Skeletal muscle cell (primary cell): Measurements from ENCODE around the gene GPR153.

Source experiments
- DNase-seq: peaks from one replicate; pipeline ENCODE4 v3.0.0-alpha.2; 2010; ENCODE audit warnings: low read depth
- H3K4me3 ChIP-seq: 2 replicates; pipeline ENCODE4 v1.5.1; 2011; ENCODE audit warnings: low read depth, mild to moderate bottlenecking, control low read depth, low read length, moderate library complexity

GPR153 gene

DNA sequence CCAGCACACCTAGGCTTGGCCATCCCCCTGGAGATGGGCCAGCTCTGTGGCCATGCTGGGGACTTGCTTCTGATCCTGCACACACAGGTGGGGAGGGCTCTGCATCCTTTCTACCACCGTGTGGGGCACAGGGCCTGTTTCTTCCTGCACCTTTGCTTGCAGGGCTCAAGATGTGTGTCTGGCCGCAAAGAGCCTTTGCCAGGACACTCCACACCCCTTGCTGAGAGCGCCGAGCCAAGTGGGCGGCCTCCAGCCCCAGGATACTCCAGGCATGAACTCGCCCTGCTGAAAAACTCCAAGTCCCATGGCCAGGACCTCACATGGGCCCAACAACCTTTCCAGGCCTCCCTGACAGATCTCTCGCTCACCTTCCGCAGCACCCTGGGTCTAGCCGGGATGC is 11.6 kb upstream of the GPR153 start:
- DNase-seq: no peak

DNA sequence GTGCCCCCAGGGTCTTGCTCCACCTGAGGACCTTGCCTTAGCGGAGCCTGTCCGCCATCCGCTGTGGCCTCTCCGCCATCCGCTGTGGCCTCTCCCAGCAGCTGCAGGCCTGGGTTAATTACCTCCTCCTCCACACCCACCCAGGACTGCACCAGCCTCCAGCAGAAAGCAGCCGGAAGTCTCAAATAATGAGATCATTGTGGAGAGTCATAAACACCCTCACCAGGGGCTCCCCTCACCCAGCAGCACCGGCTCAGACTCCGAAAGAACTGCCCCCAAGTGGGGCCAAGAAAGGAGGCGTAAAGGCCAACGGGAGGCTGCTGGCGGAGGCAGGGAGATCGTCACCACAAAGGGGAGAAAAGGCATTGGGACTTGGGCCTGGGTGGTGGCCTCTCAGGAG is 10.7 kb upstream of the GPR153 start:
- DNase-seq: no peak
- H3K4me3 ChIP-seq: no peak overlapping the region

More for the DNA sequence above, 11.6 kb upstream of the GPR153 start:
- H3K4me3 ChIP-seq: no peak overlapping the region

DNA sequence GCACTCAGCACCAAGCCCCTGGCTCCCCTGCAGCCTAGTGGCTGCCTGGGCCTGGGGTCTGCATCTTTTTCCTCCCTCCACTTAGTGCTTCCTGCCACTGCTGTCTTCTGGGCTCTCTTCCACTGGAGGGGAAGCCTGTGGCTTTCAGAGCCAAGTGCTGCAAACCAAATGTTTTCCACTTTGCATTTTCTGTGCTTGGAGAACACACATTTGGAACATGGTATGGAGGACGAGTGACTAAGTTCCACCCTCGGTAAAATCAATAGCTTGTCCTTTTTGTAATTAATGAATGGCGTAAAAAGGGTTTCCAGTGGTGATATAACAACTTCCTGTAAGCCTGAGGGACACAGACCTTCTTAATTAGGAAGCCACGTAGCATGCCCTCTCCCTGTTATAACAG is 10.1 kb upstream of the GPR153 start:
- H3K4me3 ChIP-seq: no peak overlapping the region
- no peak for DNase-seq

DNA sequence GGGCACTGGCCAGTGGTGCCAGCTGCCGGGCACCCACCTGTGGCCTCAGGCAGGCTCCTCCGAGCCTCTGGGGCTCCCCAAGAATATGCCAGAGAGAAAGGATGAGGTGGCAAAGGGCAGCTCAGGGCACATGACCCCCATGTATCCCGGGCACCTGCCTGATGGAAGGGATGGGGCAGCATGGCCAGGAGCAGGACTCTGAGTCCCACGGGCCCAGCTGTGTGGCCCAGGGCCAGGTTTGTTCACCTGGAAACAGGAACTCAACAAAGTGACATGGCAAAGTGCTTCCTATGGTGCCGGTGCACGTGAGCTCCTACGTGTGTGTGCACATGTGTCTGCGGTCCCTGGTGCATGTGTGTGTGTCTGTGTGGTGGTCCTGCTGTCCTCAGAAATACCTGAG is 9.5 kb upstream of the GPR153 start:
- DNase-seq: no peak
- H3K4me3 ChIP-seq: no peak overlapping the region

DNA sequence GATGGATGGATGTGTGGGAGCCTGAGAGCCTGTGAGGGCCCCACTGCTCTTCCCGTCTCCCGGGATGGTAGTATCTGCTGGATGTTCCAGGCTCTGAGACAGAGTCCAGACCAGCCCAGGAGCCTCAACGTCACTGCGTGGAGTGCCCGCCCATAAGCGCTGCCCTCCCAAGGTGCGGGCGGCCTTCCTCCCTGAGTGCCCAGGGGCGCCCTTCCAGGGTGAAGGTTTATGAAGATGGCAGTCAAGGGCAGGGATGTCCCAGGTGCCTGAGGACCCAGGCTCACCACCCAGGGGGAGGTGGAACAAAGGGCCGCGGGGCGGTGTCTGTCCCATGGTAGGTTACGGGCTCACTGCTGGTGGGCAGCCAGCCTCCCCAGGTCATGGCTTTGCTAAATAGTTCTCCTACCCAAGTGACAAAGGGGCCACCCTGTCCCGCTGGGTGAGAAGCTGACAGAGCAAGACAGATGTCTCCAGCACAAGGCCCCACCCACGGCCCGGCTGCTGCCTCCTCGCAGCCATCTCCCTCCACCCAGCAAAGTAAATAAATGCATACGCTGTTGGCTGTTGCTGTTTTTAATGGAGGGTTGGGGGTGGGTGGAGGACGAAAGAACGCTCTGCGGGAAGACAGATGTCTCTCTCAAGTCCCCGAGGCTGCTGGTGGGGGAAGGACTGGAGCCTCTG is 9.0 kb upstream of the GPR153 start:
- no peak overlapping the region for H3K4me3 ChIP-seq
- no peak for DNase-seq

DNA sequence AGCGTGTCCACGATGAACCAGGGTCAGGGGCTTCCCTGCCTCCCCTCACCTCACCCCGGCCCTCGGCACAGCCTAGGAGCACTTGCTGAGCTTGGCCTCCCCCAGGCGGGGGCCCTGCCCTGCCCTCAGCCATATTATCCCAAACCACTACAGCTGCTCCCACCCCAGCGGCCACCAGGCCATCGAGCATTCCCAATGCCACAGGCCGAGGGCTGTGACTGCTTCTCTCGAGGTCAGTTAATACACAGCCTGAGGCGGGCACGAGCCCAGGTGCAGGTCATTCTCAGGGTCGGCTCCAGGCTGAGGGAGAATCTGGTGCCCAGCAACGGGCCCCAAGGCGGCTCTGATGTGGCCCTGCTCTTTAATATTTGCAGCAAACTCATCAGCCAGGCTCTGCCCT is 8.4 kb upstream of the GPR153 start:
- H3K4me3 ChIP-seq: no peak overlapping the region
- no peak for DNase-seq

DNA sequence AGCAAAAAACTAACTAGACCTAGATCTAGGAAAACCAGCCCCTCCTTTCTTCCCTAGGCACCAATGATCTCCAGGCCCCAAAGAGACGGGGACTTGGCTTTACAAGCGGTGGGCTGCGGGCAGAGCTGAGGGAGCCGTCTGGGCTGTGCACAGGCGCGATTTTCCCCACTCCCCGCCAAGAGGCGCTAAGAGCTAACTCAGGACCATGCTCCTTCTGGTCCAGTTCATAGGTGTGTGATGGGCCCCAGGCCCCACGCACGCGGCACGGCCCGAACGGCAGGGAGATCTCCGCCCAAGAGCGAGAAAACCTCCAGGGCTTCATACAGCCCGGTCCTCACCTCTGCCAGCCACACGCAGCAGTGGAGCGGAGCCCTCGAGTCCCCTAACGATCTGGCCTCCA is 7.5 kb upstream of the GPR153 start:
- H3K4me3 ChIP-seq: no peak overlapping the region
- DNase-seq: no peak

DNA sequence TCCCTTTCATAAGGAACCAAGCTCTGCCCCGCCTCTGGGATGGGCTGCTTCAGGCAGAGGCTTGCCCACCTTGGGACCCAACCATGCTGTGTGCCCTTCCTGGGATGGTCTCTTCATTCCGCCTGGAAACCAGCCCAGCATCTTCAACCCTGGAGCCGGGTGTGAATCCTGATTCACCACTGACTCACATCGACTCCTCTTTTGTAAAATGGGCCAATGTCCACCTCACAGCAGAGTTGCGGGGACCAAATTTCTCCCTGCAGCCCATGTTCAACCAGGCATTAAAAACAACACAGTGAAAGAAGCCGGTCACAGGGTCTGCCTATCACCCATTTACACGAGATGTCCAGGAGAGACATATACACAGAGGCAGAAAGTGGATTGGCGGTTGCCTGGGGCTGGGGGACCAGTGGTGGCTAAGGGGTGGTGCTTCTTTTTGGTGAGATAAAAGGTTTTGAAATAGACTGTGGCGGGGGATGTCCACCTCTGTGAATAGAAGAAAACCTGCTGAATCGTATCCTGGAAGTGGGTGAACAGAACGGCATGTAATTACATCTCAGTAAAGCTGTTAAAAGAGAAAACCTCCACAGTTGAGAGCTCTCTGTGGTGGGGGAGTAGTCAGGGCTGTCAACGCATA is 6.9 kb upstream of the GPR153 start:
- no peak for DNase-seq

DNA sequence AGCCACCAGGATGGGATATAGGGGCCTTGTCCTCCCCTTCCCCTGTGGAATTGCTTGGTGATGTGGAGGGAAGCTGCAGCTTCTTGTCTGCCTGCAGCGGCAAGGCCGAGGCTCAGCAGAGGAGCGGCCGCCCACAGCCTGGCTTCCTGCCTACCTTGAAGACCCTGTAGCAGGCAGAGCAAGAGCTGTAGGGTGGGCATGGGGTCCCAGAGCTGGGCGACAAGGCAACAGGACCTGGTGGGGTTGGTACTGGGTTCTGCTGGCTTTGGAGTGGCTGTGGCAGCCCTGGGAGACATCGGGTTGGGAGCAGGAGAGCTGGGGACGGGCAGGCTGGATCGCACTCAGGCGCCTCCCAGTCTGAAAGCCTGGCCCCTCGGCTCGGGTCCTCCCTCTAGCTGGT is 5.7 kb upstream of the GPR153 start:
- DNase-seq: no peak

More for the DNA sequence above, 6.9 kb upstream of the GPR153 start:
- no peak overlapping the region for H3K4me3 ChIP-seq

DNA sequence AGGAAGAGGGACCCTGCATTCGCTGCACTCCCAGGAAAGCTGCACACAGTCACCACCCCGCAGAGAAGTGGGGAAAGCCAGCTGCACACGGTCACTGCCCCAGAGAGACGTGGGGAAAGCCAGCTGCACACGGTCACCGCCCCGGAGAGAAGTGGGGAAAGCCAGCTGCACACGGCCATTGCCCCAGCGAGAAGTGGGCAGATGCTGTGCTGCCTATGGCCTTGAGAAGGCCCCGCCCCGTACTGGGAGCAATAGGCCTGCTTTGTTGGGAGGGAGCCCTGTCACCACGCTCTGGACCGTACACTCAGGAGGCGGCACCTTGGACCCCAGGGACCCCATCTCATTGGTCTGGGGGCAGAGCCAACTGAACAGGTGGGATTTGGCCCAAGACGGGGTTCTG is 4.3 kb upstream of the GPR153 start:
- H3K4me3 ChIP-seq: no peak overlapping the region
- no peak for DNase-seq

More for the DNA sequence above, 5.7 kb upstream of the GPR153 start:
- H3K4me3 ChIP-seq: no peak overlapping the region

DNA sequence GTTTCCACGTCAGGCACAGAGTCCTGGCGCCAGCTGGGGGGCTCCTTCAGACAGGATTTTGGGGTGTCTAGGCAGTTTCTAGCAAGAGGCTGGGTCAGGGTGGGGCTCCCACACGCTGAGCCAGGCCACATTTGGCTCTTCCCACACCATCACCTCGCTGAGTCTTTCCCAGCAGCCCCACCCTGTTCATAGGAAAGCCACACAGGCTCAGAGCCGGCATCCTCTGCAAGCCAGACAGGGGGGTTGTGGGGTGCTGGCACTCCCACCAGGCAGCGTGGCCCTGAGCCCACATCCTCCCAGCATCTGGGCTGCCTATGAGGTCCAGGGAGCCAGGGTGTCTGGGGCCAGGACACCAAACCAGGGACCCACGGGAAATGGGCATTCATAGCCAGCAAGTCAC is 2.8 kb upstream of the GPR153 start:
- DNase-seq: no peak
- no peak overlapping the region for H3K4me3 ChIP-seq

DNA sequence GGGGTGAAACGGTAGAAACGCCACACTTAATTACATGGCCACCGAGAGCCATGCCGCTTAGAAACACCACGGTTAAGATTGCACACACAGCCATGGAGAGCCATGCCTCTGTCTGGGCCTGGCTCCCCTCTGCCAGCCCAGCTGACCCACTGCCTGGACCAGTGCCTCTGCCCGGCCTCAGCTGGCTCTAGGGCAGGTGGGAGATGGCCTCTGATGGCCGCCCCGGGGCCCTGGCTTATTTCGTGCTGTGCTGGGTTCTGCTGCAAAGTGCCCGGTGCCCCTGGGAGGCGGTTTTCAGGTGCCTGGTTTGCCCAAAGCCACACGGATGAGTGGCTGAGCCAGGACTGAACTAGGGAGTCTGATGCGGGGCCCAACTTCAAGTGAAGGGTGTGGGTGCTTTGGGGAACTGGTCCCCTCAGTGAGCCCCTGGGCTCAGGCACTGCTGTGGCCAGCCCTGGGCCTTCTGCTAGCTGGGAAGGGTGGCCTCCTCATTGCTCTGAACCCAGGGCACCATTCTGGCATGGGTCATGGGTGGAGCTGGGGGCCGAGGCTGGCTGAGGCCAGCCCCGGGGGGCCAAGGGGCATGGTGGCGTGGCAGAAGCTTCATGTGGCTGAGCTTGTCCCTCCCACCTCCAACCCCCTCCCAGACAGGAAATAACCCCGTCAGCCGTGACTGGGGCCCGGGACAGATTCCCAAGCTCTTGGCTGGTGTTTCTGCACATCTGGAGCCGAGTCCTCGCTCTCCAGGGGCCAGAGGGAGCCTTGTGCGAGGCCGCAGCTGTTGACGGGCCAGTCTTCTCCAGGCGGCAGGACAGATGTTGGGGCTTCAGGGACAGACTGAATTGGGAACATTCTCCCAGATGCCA is 1.9 kb upstream of the GPR153 start:
- DNase-seq: no peak
- H3K4me3 ChIP-seq: no peak overlapping the region

DNA sequence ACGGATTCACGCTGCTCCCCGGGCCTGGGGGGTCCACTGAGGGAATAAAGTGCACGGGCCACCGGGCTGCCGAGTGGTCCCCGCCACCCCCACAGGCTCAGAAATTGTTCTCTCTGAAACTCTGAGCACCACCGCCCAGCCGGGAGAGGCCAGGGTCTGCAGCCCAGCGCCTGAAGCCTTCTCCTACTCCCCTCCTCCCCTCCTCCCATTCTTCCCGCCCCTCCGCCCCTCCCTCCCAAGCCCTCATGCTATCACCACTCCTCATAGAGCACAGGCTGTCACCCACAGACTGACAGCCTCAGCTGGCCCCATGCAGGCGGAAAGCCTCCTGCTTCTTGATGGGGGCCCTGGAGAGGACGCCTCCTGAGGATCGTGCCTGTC is 707 bp upstream of the GPR153 start:
- no peak for DNase-seq
- peak overlapping the region; percentile 50 for H3K4me3 ChIP-seq

DNA sequence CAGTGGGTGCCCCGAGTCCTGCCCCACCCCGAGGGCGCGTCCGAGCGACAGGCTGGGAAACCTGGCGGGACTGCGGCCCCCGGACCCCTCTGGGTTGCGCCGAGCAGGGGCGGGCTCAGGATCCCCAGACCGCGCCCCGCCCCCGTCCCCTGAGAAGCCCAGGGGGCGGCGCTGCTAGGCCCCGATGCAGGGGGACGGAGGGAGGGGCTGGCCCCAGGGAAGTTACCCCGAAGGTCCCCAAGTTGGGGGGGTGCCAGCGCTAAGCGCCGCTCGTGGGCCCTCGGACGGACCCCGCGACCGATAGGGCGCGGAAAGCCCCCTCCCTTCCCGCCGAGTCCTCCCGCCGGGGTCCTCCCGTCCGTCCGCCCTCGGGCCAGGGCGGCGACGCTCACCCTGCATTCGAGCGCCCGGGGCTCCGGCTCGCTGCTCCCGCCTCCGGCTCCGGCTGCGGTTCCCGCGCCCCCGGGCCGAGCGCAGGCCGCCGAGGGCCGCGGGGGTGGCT is 414 bp downstream of the GPR153 start:
- no peak for DNase-seq
- H3K4me3 ChIP-seq: peak overlapping the region; percentile 72

DNA sequence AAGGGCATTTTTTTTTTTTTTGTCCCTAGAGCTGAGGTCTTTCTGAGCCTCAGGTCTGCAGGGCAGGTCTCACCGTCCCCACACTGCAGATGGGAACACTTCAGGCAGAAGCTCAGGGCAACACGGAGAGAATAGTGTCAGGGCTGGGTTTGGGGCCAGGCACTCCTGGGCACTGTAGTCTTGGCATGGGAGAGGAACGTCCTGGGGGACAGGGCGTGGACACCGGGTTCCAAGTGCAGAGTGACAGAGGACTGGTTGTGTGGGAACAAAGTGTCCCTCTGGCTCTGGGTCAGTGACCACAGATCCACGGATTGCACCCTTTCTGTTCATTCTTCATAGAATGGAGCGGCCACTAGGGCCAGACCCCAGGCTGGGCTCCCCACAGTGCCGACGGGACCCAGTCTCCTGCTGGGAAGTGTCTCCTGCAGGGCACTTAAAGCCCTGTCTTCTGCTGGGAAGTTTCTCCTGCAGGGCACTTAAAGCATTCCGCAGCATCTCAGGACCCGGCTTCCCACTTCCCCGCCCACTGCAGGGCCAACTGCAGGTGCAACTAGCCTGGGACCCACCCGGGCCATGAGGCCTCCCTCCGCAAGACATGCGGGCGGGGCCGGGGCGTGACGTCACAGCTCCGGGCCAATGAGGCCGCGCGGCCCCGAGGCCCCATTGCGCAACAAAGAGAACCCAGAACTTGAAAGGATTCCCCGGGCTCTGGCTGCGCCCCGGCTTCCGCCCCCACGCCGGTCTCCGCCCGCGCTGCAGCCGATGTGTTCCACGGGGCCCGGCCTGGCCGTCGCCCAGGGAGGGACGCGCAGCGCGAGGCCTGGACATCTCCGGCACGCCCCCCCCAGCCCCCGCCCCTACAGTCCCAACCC is 1.2 kb downstream of the GPR153 start:
- DNase-seq: peak; percentile 32

DNA sequence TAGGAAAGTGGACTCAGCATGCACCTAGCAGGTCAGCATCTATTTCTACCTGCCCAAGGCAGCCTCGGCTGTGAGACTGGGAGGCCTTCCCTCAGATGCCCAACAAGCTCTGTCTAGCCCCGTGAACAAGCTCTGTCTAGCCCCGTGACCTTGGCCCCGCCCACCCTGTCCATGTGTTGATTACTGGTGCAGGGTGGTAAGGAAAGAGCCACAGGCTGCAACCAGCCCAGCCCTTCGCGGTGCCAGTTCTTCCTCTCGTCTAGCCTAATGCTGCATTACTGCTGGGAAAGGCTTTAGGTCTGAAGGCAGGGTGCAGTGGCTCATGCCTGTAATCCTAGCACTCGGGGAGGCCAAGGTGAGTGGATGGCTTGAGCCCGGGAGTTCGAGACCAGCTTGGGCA is 2.2 kb downstream of the GPR153 start:
- no peak for DNase-seq
- H3K4me3 ChIP-seq: no peak overlapping the region

More for the DNA sequence above, 1.2 kb downstream of the GPR153 start:
- peak overlapping the region; percentile 72 for H3K4me3 ChIP-seq

DNA sequence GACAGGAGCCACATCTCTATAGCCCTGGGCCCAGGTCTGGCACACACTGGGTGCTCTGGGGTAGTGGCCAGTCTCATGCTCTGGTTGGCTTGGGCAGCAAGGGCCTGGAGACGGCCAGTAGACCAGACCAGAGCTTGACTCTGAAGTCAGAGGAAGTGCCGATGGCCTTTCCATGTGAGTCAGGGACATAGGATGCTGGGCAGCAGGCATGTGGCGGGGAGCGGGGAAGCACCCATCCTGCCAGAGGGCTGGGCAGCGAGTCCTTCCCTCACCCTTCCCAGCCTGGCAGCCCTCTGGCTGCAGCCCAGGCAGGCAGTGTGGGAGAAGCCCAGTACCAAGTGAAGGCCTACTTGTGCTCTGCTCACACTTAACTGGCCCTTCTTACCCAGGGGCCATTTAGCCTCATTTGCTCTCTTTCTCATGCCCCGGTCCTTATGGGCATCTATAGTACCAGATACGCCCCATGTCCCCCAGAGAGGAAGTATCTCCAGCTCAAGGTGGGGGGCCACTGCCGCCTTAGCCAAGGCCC is 3.3 kb downstream of the GPR153 start:
- no peak for DNase-seq
- no peak overlapping the region for H3K4me3 ChIP-seq

DNA sequence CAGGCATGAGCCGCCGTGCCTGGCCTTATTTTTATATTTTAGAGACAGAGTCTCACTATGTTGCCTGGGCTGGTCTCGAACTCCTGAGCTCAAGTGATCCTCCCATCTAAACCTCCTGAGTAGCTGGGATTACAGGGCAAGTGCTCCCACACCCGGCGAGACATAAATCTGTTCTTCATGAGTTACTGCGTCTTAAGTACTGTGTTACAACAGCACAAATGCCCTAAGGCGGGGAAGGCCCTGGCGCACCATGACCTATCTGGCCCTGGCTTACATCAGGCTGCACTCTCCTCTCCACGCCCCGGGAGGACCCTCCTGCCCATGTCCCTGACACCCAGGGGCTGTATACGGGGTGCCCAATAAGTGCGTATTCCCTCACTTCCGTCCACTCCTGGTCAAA is 4.3 kb downstream of the GPR153 start:
- H3K4me3 ChIP-seq: no peak overlapping the region
- DNase-seq: no peak

DNA sequence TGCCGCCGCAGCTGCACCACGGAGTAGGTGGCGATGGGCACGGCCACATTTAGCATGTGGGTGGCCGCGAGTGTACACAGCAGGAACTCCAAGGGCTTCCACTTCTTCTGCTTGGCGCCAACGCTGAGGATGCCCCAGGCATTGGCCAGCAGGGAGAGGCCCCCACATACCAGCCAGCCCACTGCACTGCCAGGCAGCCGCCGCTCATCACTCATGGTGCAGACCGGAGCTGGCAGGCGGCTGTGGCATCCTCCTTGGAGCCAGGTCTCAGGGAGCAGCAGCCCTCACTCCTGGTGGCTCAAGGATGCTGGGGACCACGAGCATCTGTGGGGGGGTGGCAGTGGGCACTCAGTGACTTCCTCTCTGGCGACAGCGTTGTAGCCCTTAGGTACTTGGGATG is 6.2 kb downstream of the GPR153 start:
- no peak overlapping the region for H3K4me3 ChIP-seq
- no peak for DNase-seq
